IPS-18c (cell line): Measurements from ENCODE around the gene KIAA1614.

Source experiments
- H3K4me3 ChIP-seq: 2 replicates; pipeline ENCODE4 v1.7.0; 2013; ENCODE audit warnings: low read depth, mild to moderate bottlenecking, low read length, moderate library complexity; ENCODE audit not compliant: insufficient read depth
- H3K9me3 ChIP-seq: one replicate; pipeline ENCODE4 v1.6.1; 2013; ENCODE audit warnings: mild to moderate bottlenecking, low read length, moderate library complexity; ENCODE audit not compliant: control insufficient read depth, insufficient read depth

KIAA1614 gene

DNA sequence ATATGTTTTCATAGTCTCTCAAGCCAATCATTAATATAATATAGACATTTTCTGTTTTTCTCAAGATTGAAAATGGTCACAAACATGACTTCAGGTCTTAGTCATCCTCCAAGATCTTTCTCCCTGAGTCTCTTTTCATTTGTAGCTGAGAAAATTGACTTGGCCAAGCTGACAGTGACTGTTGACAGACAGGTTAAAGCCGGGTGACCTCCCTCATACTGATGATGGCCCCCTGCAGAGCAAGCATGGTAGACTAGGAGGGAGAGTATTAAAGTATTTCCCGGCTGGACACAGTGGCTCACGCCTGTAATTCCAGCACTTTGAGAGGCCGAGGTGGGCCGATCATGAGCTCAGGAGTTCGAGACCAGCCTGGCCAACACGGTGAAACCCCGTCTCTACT, 6.8 kb upstream of the KIAA1614 start:
- Histone ChIP-seq H3K4me3 (no peak overlapping the region), H3K9me3 (no peaks in the 10 kb centered on the region)

DNA sequence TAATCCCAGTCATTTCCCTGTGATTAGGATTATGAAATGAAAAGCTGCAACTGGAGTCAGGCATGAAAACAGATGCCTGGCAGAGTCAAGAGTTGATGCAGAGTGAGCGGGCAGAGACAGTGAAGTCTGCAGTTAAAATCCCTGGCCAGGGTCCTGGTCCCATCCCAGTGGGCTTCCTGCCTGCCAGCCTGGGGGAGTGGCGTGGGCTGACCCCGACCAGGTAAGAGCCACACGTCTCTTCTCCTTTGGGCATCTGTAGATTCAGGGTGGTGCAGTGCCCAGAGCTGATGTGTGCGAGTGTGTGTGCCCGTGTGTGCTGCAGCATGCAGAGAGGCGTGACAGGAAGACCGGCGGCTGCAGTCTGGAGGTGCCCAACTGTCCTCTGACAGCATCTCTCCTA, 6.2 kb upstream of the KIAA1614 start:
- H3K4me3 ChIP-seq: no peak overlapping the region
- no peaks in the 10 kb centered on the region for H3K9me3 ChIP-seq

DNA sequence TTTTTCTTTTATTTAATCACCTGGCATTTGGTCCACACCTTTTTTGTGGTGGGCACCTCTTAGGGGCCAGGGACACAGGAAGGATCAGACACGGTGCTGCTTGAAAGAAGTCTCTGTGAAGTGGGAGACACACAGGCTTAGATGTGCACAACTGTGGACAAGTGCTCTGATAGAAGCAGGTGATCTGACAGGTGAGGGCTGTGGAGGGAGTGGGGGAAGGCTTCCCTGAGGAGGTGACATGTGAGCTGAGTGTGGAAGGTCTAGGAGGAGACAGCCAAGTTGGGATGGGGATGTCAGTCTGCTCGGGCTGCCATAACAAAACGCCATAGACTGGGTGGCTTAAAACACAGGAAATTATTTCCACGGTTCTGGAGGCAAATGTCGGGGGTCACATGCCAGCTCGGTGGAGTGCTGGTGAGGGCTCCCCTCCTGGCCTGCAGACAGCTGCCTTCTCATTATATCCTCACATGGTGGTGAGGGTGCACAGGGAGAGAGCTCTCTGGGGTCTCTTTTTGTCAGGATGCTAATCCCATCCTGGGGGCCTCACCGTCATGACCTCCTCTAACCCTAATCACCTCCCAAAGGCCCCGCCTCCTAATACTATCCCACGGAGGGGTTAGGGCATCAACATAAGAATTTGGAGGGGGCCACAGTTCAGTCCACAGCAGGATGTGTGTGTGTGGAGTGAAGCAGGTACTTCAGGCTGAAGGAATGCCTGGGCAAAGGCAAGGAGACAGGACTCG, 5.2 kb upstream of the KIAA1614 start:
- Histone ChIP-seq H3K4me3 (no peak overlapping the region), H3K9me3 (no peaks in the 10 kb centered on the region)

DNA sequence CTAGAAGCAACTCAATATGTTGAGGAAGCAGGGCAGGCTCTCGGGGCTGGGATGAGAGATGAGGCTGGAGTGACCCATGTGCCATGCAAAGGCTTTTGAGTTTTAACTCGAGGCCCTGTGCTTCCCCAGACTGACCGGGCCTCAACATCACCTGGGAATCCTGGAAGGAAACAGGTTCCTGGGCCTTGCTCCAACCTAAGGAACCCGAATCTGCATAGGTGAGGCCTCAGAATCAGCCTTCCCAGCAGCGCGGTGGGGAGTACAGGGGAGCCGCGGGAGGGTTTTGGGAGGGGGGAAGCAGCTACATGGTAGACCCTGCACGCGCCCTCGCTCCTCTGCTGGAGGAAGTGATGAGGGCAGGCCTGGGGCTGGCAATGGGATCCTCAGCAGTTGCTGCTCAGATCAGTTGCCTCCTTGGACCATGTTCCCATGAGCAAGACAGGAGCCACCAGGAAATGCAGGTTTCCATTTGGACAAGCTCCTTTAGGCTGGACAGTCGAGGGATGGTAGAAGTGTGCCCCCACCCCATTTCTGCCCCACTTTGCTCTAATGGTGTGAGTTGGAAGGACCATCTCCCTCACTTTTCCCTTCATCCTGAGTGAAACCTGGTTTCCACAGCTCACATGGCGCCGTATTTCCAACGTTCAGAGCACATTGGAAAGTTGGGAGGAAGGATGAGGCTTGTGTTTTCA, 4.5 kb upstream of the KIAA1614 start:
- no peak overlapping the region for H3K4me3 ChIP-seq
- peaks cover 4% of the 10 kb centered on the region for H3K9me3 ChIP-seq

DNA sequence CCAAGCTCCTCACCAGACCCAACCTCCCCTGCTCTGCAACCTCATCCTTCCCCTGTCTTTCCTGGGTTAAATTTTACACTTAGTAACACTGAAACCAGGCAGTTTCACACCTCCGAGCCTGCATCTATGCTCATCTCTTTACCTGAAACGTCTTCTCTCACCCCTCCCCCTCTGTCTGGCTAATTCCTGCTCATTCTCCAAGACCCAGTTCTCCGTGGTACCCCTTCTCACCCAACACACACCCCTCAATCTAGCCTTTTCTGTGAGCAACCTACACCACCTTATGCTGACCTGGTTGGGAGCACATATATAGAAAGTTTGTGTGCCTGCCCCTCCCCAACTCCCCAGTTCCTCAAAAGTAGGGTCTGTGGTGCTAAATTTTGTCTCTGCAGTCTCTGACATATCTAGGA, 3.7 kb upstream of the KIAA1614 start:
- H3K9me3 ChIP-seq: peaks cover 4% of the 10 kb centered on the region
- no peak overlapping the region; the same call in 1 of the 2 replicates for H3K4me3 ChIP-seq

DNA sequence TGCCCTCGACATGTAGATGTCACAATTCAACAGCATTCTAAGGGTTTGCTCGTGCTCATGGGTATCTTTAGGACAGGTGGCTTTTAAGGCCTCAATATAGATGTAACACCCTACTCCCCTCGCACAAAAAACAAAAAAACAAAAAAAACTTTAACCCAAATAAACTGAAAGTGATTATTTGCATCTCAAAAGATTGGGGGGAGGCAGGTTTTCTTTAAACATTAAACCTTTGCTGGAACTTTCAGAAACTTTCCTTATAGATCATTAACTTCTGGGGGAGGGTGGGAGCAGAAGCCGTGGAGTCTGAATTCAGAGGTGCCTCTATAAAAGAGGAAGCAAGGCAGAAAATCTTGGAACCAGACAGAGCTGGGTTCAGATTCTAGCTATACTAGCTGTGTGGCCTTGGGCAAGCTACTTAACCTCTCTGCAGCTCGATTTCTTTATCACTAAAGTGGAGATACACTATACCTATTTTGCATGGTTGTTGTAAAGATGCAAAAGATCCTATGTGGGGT, 3.2 kb upstream of the KIAA1614 start:
- no peak overlapping the region for H3K4me3 ChIP-seq
- peaks cover 4% of the 10 kb centered on the region for H3K9me3 ChIP-seq

DNA sequence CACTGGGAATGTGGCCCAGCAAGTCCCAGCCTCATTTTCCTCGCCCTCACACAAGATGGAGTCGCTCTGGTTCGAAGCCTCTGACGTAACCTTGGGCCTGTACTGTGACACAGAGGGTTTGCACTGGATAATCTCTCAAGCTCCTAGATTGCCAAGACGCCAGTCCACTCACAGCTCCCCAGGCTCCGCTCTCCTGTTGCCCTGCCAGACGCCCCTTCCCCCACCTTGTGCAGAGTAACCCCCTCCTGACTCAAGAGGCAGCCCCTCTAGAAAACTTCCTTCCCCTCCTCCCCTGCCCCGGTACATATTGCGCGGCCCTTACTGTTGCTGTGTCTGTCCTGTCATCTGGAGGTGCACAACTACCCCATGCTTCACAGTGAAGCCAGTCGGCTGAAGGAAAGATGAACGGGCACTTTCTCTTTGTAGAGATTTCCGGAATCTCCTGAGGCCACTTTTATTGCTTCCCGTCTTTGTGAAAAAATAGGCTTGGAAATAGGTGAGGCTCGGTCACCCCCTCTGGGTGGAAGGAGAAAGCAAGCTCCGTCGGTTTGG, 981 bp upstream of the KIAA1614 start:
- peak overlapping the region; percentile 67 for H3K4me3 ChIP-seq
- peaks cover 4% of the 10 kb centered on the region for H3K9me3 ChIP-seq

DNA sequence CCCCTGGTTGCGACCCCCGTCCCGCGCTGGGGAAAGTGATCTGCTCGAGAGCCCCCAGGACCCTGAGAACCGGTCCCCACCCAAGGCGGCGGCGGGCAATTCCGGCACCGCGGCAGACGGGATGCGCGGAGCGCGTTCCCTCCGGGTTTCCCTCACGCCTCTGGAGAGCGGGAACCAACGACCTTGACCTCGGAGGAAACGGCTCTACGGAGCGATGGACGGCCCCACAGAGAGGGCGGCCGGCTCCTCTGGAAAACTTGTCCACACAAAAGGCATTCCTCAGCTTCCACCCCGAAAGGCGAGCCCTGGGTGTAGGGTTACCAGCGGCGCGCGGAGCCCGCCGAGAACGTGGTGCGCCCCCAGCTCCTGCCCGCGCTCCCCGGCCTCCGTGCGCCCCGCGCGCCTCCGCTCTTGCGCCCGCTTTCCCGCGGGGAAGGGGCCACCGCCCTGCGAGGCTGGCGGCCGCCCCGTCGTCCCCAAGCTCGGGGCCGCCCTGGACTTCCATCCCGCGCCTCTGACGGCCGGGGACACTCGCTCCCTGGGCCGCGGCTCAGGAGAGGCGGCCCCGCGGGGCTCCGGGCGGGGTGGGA, 391 bp upstream of the KIAA1614 start:
- peak overlapping the region; percentile 67 for H3K4me3 ChIP-seq
- peaks cover 4% of the 10 kb centered on the region for H3K9me3 ChIP-seq

DNA sequence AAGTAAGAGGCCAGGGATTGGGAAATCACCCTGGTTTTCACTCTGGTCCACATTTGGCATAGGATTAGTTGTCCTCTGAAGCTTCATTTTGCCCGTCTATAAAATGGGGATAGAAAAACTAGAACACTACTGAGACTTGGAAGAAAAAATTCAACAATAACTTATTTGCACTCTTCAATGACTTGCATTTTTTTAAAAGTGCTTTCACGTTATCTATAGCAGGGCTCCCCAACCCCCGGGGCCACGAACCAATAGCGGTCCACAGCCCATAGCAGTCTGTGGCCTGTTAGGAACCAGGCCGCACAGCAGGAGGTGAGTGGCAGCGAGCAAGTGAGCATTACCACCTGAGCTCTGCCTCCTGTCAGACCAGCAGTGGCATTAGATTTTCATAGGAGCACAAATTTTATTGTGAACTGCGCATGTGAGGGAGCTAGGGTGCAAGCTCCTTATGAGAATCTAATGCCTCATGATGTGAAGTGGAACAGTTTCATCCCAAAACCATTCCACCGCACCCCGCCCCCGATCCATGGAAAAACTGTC, 2.8 kb downstream of the KIAA1614 start:
- Histone ChIP-seq H3K4me3 (no peak overlapping the region), H3K9me3 (peaks cover 4% of the 10 kb centered on the region)

DNA sequence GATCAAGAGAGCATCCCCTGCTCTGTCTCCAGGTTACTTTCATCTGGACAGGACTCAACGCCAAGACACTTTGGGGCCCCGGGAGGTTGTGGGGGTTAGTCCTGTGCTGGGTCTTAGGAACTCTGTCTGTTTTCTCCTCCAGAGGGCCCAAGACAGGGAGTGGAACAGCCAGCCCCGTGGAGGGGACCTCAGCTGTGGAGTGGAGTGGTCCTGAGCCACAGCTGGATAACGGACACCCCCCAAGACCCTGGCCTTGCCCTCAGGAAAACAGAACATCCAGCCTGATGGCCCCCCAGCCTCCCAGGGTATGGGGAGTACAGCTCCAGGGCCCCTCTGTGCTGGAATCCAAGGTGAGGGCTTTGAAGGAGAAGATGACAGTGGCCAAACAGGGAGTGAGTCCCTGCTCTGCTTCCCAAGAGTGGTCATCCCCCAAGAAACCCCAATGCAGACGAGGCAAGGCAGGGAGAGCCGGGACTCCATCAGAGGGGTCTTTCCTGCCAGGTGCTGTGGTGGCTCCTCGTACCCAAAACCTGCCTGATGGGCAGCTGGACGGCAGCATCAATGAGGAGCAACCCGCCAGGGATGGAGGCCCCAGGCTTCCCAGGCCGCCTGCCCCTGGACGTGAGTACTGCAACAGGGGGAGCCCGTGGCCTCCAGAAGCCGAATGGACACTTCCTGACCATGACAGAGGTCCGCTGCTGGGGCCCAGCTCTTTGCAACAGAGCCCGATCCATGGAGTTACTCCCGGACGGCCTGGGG, 3.5 kb downstream of the KIAA1614 start:
- Histone ChIP-seq H3K9me3 (peaks cover 4% of the 10 kb centered on the region), H3K4me3 (no peak overlapping the region)

DNA sequence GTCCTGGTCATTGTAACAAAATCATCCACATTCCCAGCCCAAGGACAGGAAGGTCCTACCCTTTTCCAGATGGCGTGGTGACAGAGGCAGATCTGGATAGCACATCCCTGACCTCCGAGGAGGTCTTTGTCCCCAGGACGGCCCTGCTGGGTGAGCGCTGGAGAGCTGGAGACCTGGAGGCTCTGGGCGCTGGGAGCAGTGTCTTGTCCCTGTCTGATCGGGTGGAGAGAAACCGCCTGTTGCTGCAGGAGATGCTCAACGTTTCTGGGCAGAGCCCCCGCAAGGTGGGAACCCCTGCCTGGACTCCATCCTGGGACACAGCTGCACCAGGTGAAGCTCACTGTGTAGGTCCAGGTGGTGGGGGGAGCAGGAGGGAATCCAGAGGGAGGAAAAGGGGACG, 4.1 kb downstream of the KIAA1614 start:
- Histone ChIP-seq H3K4me3 (no peak overlapping the region), H3K9me3 (peaks cover 4% of the 10 kb centered on the region)

DNA sequence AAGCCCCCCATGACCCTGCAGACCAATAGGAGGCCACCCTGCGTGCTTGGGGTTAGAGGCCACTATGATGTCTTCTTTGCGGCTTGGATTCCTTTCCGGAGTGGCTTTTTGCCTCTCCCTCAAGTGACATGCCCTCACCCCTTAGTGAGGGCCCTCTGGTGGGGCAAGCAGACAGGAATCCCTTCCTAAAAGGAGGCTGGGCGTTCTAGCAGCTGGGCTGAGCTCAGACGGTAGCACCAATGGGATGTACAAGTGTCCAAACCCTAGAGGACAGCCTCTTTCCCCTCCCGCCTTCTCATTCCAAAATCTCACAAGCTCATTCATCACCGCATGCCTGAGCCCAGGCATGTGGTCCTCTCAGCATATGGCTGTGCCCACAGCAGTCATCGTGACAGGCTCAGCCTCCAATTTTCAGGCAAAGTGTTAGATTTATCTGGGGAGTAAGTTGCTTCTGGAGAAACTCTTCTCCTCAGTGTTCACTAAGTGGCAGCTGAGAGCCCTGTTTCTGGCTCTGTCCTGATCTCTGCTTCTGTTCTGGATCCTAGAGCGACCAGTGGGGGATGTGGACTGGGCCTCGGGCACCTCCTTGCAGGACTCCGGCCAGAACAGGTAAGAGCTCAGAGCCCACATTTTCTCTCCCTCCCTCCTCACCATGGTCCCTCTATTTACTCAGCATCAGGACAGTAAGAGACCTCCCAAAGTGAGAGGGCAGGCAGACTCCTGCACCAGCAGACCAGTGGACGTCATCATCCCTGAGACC, 4.8 kb downstream of the KIAA1614 start:
- peaks cover 4% of the 10 kb centered on the region for H3K9me3 ChIP-seq
- H3K4me3 ChIP-seq: no peak overlapping the region

DNA sequence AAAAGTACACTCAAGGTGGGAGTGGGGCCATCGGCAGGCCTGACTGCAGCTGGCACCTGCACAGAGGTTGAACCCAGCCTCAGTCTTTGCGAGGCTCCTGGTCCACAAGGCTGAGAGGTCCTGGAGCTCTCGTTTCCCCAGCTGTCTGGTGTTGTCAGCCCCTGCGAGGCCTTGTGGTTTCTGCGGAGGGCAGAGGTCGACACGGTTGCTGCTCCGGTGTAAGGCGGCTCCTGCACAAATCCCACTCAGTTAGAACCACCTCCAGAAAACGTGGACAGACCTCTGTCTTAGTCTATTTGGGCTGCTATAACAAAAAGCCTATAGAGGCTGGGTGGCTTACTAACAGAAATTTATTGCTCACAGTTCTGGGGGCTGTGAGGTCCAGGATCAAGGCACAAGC, 5.8 kb downstream of the KIAA1614 start:
- Histone ChIP-seq H3K9me3 (no peaks in the 10 kb centered on the region), H3K4me3 (no peak overlapping the region)

DNA sequence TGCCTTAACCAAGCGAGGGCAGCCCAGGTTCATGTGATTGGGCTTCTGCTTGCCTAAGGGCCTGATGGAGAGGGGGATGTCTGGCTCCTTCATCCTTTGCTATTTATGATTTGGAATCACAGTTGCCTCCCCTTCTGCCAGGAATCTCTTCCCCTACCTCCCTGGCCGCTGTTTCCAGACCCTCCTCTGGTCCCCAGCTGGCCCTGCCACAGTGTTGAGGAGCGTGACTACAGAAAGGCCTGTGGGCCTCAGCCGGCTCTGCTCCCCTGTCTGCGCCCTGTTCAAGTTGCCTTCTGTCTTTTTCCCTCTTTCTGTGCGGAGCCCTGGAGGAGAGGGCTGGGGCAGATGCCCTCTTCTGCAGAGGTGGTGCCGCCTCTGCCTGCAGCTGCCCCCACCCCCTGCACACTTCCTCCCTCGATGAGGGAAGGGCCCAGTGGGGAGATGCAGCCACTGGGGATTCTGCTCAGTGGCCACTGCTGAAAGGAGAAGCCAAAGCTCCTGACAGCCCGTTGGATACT, 6.5 kb downstream of the KIAA1614 start:
- H3K4me3 ChIP-seq: no peak overlapping the region

DNA sequence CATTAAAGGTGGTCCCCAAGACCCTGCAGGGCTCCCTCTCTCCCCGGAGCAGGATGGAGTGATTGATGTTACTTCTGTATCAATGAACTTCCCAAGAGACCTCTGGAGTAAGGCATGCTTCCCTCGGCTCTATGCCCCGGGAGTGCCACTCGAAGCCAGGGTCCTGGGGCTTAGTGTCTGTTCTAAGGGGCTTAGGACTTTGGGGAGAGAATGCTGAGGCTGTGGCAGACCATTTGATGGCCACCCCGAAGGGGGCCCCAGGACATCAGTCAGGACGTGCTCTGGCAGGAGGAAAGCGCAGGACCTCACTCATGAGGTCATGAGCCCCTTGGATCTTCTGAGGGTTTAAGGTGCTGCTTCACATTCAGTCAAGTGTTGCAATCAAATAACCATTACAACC, 7.5 kb downstream of the KIAA1614 start:
- Histone ChIP-seq H3K9me3 (no peaks in the 10 kb centered on the region), H3K4me3 (no peak overlapping the region)

More for the DNA sequence above, 6.5 kb downstream of the KIAA1614 start:
- no peaks in the 10 kb centered on the region for H3K9me3 ChIP-seq

DNA sequence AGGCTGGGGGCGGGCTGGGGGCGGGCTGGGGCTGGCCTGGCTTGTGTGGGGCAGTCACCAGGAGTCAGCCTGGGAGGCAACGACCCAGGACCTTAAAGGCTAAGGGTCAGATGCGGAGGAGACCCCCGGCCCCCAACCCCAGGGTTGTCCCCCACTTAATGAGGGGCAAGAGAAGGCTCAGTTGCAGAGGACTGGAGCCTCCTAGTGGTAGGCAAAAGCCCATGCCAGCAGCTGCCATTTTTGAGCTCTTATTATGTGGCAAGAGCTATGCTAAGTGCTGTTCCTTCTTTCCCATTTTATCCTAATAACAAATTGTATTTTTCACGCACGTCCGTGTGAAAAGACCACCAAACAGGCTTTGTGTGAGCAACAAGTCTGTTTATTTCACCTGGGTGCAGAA, 8.0 kb downstream of the KIAA1614 start:
- Histone ChIP-seq H3K9me3 (no peaks in the 10 kb centered on the region), H3K4me3 (no peak overlapping the region)
